CD4-positive, alpha-beta T cell treated with Interleukin-4 for 4 hours (primary cell): Measurements from ENCODE around the gene MIXL1.
"Not testable (repeated sequence)": the region's sequence is repeated elsewhere in the genome, so short reads cannot be mapped to it uniquely, and the experiment has no call there.

Experiments
- DNase-seq: peaks from one replicate; pipeline ENCODE4 v3.0.0-alpha.2; 2020

Gene MIXL1

GRCh38 chr1:226223157-226223785, at the start of gene MIXL1:
TSS of gene MIXL1 (plus strand) at chr1:226223664. CDS start at chr1:226223682, 18 bp downstream.
- DNase-seq: no peak

GRCh38 chr1:226176870-226177269, 46.6 kb upstream of the MIXL1 start:
- no peak for DNase-seq

- DNase-seq: no peak
Observed at GRCh38 chr1:226181996-226182714, 41.3 kb upstream of the MIXL1 start.

- DNase-seq: no peak
Observed at GRCh38 chr1:226185141-226186036, 38.1 kb upstream of the MIXL1 start.

GRCh38 chr1:226186124-226187018, 37.1 kb upstream of the MIXL1 start, which contains the start of gene ACBD3:
TSS of gene ACBD3 (minus strand) at chr1:226186741. CDS start at chr1:226186675, 66 bp downstream.
- peak; percentile 81 for DNase-seq

GRCh38 chr1:226187019-226187322, 36.5 kb upstream of the MIXL1 start:
- DNase-seq: no peak

- no peak for DNase-seq
Observed at GRCh38 chr1:226187380-226187779, 36.1 kb upstream of the MIXL1 start.

- no peak for DNase-seq
Observed at GRCh38 chr1:226195144-226195543, 28.3 kb upstream of the MIXL1 start.

- no peak for DNase-seq
Observed at GRCh38 chr1:226199971-226200370, 23.5 kb upstream of the MIXL1 start.

GRCh38 chr1:226201029-226201593, 22.4 kb upstream of the MIXL1 start:
- no peak for DNase-seq

- no peak for DNase-seq
Observed at GRCh38 chr1:226202246-226202645, 21.2 kb upstream of the MIXL1 start.

GRCh38 chr1:226202666-226203065, 20.8 kb upstream of the MIXL1 start:
- not testable (repeated sequence) for DNase-seq

- DNase-seq: no peak
Observed at GRCh38 chr1:226203240-226203639, 20.2 kb upstream of the MIXL1 start.

- no peak for DNase-seq
Observed at GRCh38 chr1:226203655-226204054, 19.8 kb upstream of the MIXL1 start.

GRCh38 chr1:226204198-226204597, 19.3 kb upstream of the MIXL1 start:
- no peak for DNase-seq

- no peak for DNase-seq
Observed at GRCh38 chr1:226207048-226207447, 16.4 kb upstream of the MIXL1 start.

GRCh38 chr1:226209307-226210059, 14.0 kb upstream of the MIXL1 start:
- no peak for DNase-seq

GRCh38 chr1:226210571-226211176, 12.8 kb upstream of the MIXL1 start:
- no peak for DNase-seq

GRCh38 chr1:226211181-226211821, 12.2 kb upstream of the MIXL1 start:
- no peak for DNase-seq

- no peak for DNase-seq
Observed at GRCh38 chr1:226212545-226212944, 10.9 kb upstream of the MIXL1 start.
